Cardiac fibroblast (primary cell): Measurements from ENCODE around the gene PARVG.

ENCODE experiments used
- DNase-seq, 2 donors: peaks; one replicate each; pipeline versions ENCODE4 v3.0.0 to v3.0.0-alpha.2; 2010; ENCODE audit warnings: low read depth in 2 of 2
- H3K4me3 ChIP-seq, 2 donors: replicated peaks in 1 of 2; 1 replicate in 1 of 2; 2 replicates in 1 of 2; pipeline ENCODE4 v1.5.1; 2011; ENCODE audit warnings: low read depth in 2 of 2, low read length in 2 of 2, mild to moderate bottlenecking in 2 of 2, moderate library complexity in 1 of 2
- CTCF ChIP-seq: IDR thresholded peaks from one replicate; pipeline ENCODE4 v1.5.1; 2011; ENCODE audit warnings: low read depth, mild to moderate bottlenecking, low read length, inconsistent platforms

The PARVG gene

GRCh38 chr22:44248926-44249325, 68.2 kb downstream of the PARVG start:
- no peak overlapping the region for H3K4me3 ChIP-seq
- DNase-seq, result no peak
- no peak for TF ChIP-seq CTCF

- no peak overlapping the region for H3K4me3 ChIP-seq
- no peak for TF ChIP-seq CTCF
Observed at GRCh38 chr22:44249376-44250147, 68.8 kb downstream of the PARVG start.

GRCh38 chr22:44254811-44255210, 74.1 kb downstream of the PARVG start:
- no peak for TF ChIP-seq CTCF
- no peak for DNase-seq

More at GRCh38 chr22:44249376-44250147, 68.8 kb downstream of the PARVG start:
- DNase-seq, result no peak

GRCh38 chr22:44256085-44256484, 75.4 kb downstream of the PARVG start:
- no peak for DNase-seq
- H3K4me3 ChIP-seq, result no peak overlapping the region
- TF ChIP-seq CTCF, result no peak

More at GRCh38 chr22:44254811-44255210, 74.1 kb downstream of the PARVG start:
- H3K4me3 ChIP-seq, result no peak overlapping the region

GRCh38 chr22:44256556-44257485, 76.1 kb downstream of the PARVG start:
- DNase-seq, result no peak
- no peak overlapping the region for H3K4me3 ChIP-seq
- TF ChIP-seq CTCF, result no peak
